NCI-H146 treated with DMSO at 0.1 percent for 48 hours (cell line): ENCODE measurements around the gene ATOH8.

Experiments
- DNase-seq: peaks from one replicate; lab custom pipeline; 2025; ENCODE audit not compliant: unreplicated experiment; lab: John Stamatoyannopoulos, UW

Gene ATOH8

DNA sequence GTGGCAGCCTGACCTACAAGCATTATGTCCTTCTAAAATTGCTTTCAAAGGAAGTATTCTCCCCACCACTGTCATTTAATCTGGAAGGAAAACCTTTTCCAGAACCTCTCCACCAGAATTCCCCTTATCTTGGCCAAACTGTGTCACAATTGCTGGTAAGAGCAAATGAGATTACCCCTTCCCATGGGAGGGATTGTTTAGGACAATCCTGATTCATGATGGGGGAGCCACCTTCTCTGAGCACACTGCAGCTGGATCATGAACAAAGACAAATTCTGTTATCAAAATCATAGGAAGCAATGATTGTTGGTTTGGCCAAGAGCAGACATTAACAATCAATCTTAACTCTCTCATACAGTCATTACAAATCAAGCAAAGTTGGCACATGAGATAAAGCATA, 18.1 kb upstream of the ATOH8 start:
- DNase-seq, result no peak

- no peak for DNase-seq
These were observed 17.1 kb upstream of the ATOH8 start for GRCh38 chr2:85736456-85737355.

GRCh38 chr2:85737481-85737880, 16.3 kb upstream of the ATOH8 start:
- DNase-seq, result no peak

GRCh38 chr2:85737961-85738360, 15.8 kb upstream of the ATOH8 start:
- no peak for DNase-seq

- no peak for DNase-seq
These were observed 13.6 kb upstream of the ATOH8 start for GRCh38 chr2:85740193-85740592.

GRCh38 chr2:85741211-85741832, 12.5 kb upstream of the ATOH8 start:
- no peak for DNase-seq

DNA sequence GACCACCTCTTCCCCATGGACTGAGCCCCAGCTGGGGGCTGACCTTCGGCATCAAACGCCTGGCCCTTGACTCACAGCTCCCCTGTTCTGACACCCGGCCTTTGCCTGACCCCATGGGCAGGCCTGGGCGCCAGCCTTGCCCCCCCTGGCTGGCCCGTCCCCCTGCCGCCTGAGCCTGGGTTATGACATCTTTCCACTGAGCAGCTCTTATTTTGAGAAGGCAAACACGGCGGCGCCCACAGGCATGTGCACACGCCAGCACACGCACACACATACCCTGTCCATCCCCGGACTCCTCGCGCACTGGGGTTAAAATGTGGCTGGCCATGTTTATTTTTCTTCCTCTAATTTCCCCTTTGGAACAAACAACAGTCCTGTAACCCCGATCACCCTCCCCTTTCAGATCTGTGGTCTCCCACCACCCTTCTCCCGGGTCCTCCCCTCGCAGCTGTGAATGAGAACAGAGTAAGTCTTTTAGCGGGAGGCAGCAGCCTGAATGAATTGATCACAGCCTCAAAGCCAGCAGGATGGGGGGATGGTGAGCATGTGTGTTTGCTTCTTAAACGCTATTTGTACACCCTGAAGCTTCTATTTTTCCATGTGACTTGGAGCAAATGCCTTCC, 11.8 kb upstream of the ATOH8 start:
- no peak for DNase-seq

DNA sequence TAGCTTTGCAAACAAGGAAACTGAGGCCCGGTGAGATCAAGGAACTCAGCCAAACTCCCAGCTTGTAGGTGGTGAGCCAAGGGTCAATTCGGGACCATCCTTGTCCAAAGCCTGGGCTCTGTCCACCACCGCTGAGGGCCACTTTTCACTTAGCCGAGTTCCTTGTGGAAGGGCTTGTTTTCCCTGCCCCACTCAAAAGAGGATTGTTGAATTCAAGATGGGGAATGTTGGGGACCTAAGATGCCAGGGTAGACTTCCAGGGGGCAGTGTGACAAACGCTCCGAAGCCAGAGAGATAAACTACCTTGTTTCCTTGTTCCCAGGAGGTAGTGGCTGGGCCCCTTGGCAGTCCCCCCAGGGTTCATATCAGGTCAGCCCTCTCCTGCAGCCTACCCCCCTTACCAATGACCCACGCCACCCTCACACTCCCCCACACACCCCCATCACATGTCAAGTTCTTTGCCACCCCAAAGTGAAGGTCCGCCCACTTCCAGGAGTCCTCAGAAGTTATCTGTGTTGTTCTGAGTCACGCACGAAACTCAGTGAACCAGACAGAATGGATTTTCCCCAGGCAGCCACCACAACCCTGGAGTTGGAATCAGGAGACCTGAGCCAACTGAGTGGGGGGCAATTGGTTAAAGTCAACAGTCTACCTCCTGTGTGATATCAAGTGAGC, 10.3 kb upstream of the ATOH8 start:
- no peak for DNase-seq

DNA sequence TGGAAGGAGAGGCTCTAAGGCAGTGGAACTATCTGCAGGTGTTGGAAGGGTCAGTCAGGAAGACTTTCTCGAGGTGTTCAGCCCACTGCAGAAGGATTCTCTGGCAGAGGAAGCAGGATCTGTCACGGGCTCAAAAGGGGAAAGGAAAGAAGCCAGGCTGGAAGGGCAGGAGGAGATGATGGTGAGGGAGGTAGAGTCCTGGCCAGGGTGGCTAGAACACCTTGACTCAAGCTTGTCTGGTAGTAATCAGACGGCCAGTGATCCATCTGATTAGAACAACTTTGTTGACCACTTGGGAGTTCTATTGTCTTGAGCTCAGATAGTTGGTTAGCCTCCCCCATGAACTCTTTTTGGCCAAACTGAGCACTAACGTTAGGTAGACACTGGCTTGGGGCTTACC, 9.7 kb upstream of the ATOH8 start:
- no peak for DNase-seq

DNA sequence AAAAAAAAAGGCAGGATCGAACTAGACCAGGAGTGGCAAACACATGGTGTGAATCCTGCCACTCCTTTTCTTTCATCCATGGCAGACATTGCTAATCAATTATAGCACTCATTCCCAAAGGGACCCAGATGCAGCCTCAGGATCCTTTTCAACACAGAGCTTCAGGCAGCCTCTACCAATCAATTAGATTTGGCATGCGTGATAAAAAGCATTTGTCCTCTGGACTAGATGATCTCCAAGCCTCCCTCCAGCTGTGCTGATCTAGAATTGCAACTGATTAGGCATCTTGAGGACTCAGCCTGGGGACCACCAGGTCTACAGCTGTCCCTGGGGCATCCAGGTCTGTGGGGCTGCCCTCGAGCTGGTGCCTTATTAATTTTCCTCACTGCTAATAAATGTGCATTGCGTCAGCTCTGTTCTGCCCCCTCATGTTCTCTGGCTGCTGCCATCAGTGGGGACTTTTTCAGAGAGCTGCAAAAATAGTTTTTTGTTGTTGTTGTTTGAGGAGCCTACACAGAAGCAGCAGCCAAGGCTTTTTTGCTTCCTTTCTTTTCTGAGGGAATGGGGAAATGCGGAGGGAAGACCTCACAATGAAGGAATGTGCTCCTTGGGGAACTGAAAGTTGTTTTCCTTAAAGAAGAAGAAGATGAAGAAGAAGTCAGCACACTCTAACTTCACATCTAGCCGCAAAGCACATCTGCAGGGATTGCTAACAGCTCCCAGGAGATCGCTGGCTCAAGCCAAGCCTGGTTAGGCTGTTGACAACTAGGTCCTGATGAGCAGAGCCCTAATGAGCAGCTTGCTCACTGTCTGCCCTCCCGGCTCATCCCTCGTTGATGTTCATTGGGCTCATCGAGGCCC, 8.8 kb upstream of the ATOH8 start:
- no peak for DNase-seq

- no peak for DNase-seq
These were observed 8.2 kb upstream of the ATOH8 start for GRCh38 chr2:85745619-85746018.

DNA sequence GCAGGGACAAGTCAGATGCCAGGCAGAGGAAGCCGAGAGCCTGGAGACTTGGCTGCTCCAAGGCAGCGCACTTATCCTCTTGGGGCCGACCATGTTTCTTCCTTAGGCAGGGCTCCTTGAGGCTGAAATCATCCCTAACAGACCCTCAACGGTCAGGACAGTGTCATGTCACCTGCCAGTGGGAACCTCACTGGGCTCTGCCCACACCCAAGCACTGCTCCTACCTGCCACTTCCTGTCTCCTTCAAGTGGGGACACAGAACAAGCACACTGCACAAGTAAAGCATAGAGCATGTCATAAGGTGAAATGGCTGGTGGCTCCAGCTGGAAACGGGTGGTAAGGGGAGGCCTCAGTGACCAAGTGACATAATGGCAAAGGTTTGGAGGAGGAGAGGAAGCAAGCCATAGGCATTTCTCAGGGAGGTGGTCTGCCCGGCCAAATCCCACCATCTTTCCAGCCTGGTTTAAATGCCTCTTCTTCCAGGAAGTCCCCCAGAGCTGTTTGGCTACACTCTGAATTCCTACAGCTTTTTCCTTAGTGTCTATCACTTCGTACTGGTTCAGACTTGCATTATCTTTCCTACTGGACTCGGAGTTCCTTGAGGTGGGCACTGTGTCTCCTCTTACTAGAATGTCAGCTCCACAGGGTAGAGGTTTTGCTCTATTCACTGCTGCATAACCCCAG, 7.3 kb upstream of the ATOH8 start:
- no peak for DNase-seq

GRCh38 chr2:85747441-85747840, 6.3 kb upstream of the ATOH8 start:
- no peak for DNase-seq

- DNase-seq, result no peak
These were observed 5.6 kb upstream of the ATOH8 start for GRCh38 chr2:85748039-85748734.

- no peak for DNase-seq
These were observed 4.6 kb upstream of the ATOH8 start for GRCh38 chr2:85748985-85749875.

DNA sequence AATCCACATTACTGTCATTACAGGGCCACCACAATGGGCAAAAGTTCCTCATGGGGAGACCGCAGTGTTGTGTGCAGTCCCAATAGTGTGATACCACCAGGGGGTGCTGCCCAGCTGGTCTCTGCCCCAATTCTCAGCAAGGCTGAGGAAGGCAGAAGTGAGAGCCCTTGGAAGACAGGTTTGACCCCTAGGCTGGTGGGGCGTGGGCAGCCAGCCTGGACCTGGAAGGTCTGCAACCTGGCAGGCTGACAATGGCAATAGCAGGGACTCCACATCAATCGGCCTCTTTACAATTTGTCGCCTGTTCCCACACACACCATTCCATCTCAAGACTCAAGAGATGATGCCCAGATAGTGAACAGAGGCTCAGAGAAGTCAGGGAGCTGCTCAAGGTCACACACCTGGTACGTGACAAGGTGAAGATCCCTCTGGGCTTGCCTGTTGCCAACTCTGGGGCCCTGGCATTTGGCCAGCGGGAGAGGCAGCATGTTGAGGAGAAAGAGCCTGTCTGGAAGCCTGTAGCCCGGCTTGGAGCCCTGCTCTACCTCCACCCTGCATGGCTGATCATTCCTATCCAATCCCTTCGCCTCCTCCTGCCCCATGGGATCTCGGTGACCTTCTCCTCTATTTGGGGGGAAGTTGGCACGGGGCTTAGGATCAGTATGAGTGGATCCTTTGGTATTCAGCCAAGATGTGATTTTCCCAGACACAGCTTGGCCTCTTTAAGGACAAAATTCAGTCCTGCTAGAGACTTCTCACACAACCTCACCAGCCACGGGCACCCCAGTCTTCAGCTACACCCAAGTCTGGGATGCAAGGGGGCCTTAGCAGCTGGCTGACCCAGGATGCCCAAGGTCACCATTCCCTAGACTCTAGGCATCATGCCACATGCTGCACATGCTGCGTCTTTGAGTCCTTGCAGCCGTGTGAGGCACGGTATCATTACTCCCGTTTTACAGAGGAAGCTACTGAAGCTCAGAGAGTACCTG, 2.9 kb upstream of the ATOH8 start:
- no peak for DNase-seq

GRCh38 chr2:85751627-85752026, 2.2 kb upstream of the ATOH8 start:
- no peak for DNase-seq
